B cell (primary cell): Measurements from ENCODE around the gene TCEANC2.

ENCODE experiments used
- EZH2 ChIP-seq: IDR thresholded peaks from 2 replicates; pipeline ENCODE4 v1.6.1; 2012; ENCODE audit warnings: borderline replicate concordance, low read depth, mild to moderate bottlenecking, moderate library complexity, low read length; ENCODE audit not compliant: insufficient read depth, poor library complexity, severe bottlenecking
- TF ChIP-seq, protein P1 (sequence below): fragments of 200-600 bp; IDR thresholded peaks from one replicate; pipeline ENCODE4 v1.8.0; 2022; ENCODE audit warnings: antibody characterized with exemption, mild to moderate bottlenecking

- TF ChIP-seq, protein P1, sequence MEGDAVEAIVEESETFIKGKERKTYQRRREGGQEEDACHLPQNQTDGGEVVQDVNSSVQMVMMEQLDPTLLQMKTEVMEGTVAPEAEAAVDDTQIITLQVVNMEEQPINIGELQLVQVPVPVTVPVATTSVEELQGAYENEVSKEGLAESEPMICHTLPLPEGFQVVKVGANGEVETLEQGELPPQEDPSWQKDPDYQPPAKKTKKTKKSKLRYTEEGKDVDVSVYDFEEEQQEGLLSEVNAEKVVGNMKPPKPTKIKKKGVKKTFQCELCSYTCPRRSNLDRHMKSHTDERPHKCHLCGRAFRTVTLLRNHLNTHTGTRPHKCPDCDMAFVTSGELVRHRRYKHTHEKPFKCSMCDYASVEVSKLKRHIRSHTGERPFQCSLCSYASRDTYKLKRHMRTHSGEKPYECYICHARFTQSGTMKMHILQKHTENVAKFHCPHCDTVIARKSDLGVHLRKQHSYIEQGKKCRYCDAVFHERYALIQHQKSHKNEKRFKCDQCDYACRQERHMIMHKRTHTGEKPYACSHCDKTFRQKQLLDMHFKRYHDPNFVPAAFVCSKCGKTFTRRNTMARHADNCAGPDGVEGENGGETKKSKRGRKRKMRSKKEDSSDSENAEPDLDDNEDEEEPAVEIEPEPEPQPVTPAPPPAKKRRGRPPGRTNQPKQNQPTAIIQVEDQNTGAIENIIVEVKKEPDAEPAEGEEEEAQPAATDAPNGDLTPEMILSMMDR, result no peak
- no peak for TF ChIP-seq EZH2
These were observed 6.6 kb upstream of the TCEANC2 start for GRCh38 chr1:54046671-54047383.
